Vagina (tissue), 2 donors: ENCODE measurements around the gene CLPTM1L. TPM values are rescaled to one million over a fixed set of nuclear protein-coding genes. Genes with fewer than 3 reads are reported as not detected.

Source experiments
- DNase-seq, 2 donors: peaks; one replicate each; pipeline ENCODE4 v3.0.0-alpha.2; 2017; ENCODE audit errors: extremely low spot score in 2 of 2
- H3K27ac ChIP-seq: fragments of 200-600 bp; sonication (generic); one replicate; pipeline ENCODE4 v1.5.1; 2019
- H3K27me3 ChIP-seq: fragments of 200-600 bp; sonication (generic); one replicate; pipeline ENCODE4 v1.5.1; 2019
- H3K36me3 ChIP-seq, 2 donors: fragments of 200-600 bp; sonication (generic); one replicate each; pipeline ENCODE4 v1.5.1; 2017 to 2019
- H3K4me1 ChIP-seq: fragments of 200-600 bp; sonication (generic); one replicate; pipeline ENCODE4 v1.5.1; 2019
- H3K4me3 ChIP-seq, 2 donors: fragments of 200-600 bp; sonication (generic); 1 replicate in 1 of 2; 2 replicates in 1 of 2; pipeline ENCODE4 v1.5.1; 2016 to 2019
- H3K9me3 ChIP-seq: fragments of 200-600 bp; sonication (generic); one replicate; pipeline ENCODE4 v1.5.1; 2019
- CTCF ChIP-seq, 3 experiments: fragments of 450-650 bp in 2 of 3; fragments of 200-600 bp in 1 of 3; sonication (generic) in 1 of 3; IDR thresholded peaks; one replicate each; pipeline ENCODE4 v1.5.1; 2017 to 2019; ENCODE audit warnings: antibody characterized with exemption in 3 of 3, mild to moderate bottlenecking in 2 of 3, moderate library complexity in 2 of 3
- POLR2A ChIP-seq, 2 donors: fragments of 450-650 bp; IDR thresholded peaks; one replicate each; pipeline ENCODE4 v1.6.1; 2017; ENCODE audit warnings: antibody characterized with exemption in 2 of 2, mild to moderate bottlenecking in 2 of 2, moderate library complexity in 2 of 2
- POLR2AphosphoS5 ChIP-seq, 2 donors: sonication (generic); formaldehyde crosslinking; IDR thresholded peaks; one replicate each; pipeline ENCODE4 v1.9.0; 2017; ENCODE audit warnings: antibody characterized with exemption in 2 of 2, mild to moderate bottlenecking in 2 of 2, low read depth in 1 of 2; ENCODE audit not compliant: insufficient read depth in 1 of 2
- intact Hi-C: fragments of 100-400 bp; cut with DNase I; formaldehyde crosslinking; loops from one replicate; pipeline ENCODE4 v1.15.1; 2023
- total RNA-seq: library from RNA; depleted of rRNA; stranded (reverse); fragments of >200 nt; gene quantifications from one replicate; pipeline ENCODE4 v1.2.3, GENCODE V29; 2016

Gene CLPTM1L
- total RNA-seq, 1 donor from 2014 or later: 40.0 TPM

- Histone ChIP-seq H3K27me3 (no peaks in the 10 kb centered on the region), H3K4me1 (peaks cover 9% of the 10 kb centered on the region), H3K27ac (no peak overlapping the region), H3K4me3 (no peak overlapping the region), H3K9me3 (no peaks in the 10 kb centered on the region), H3K36me3 (peaks cover 0 to 69% of the 10 kb centered on the region in 2 donors)
- no peak for DNase-seq
- intact Hi-C loops: no loop called here
- no peak for TF ChIP-seq POLR2AphosphoS5 (IDR thresholded peaks at IDR 0.05; ENCODE audit: insufficient read depth in 1 of 2, low read depth in 1 of 2)
Observed at GRCh38 chr5:1338506-1339070, 6.3 kb downstream of the CLPTM1L start.

GRCh38 chr5:1338196-1338490 is 6.8 kb downstream of the CLPTM1L start:
- no peak for DNase-seq

GRCh38 chr5:1337489-1338195 is 7.3 kb downstream of the CLPTM1L start:
- intact Hi-C loops: no loop called here
- peaks cover 0 to 73% of the 10 kb centered on the region in 2 donors for H3K36me3 ChIP-seq

More at GRCh38 chr5:1338196-1338490, 6.8 kb downstream of the CLPTM1L start:
- Histone ChIP-seq H3K27ac (no peak overlapping the region), H3K27me3 (no peaks in the 10 kb centered on the region), H3K36me3 (peaks cover 0 to 73% of the 10 kb centered on the region in 2 donors), H3K4me3 (no peak overlapping the region), H3K4me1 (peaks cover 5% of the 10 kb centered on the region), H3K9me3 (no peaks in the 10 kb centered on the region)
- intact Hi-C loops: no loop called here
- TF ChIP-seq POLR2AphosphoS5 (IDR thresholded peaks at IDR 0.05; ENCODE audit: insufficient read depth in 1 of 2, low read depth in 1 of 2) (no peak), POLR2A (IDR thresholded peaks at IDR 0.05) (no peak), CTCF (IDR thresholded peaks at IDR 0.05) (no peak)

GRCh38 chr5:1336749-1337488 is 8.0 kb downstream of the CLPTM1L start:
- TF ChIP-seq POLR2AphosphoS5 (IDR thresholded peaks at IDR 0.05; ENCODE audit: insufficient read depth in 1 of 2, low read depth in 1 of 2) (no peak), POLR2A (IDR thresholded peaks at IDR 0.05) (no peak)
- no peaks in the 10 kb centered on the region for H3K4me1 ChIP-seq
- peaks cover 0 to 73% of the 10 kb centered on the region in 2 donors for H3K36me3 ChIP-seq
- intact Hi-C loops: no loop called here
- no peak for DNase-seq
- no peaks in the 10 kb centered on the region for H3K27me3 ChIP-seq
- H3K4me3 ChIP-seq: no peak overlapping the region
- H3K27ac ChIP-seq: no peak overlapping the region
- H3K9me3 ChIP-seq: no peaks in the 10 kb centered on the region

More at GRCh38 chr5:1337489-1338195, 7.3 kb downstream of the CLPTM1L start:
- no peaks in the 10 kb centered on the region for H3K9me3 ChIP-seq
- H3K27me3 ChIP-seq: no peaks in the 10 kb centered on the region
- H3K4me1 ChIP-seq: no peaks in the 10 kb centered on the region
- no peak for DNase-seq
- no peak overlapping the region for H3K4me3 ChIP-seq
- TF ChIP-seq CTCF (IDR thresholded peaks at IDR 0.05) (no peak), POLR2A (IDR thresholded peaks at IDR 0.05) (no peak), POLR2AphosphoS5 (IDR thresholded peaks at IDR 0.05; ENCODE audit: insufficient read depth in 1 of 2, low read depth in 1 of 2) (no peak)
- no peak overlapping the region for H3K27ac ChIP-seq

- intact Hi-C loops: no loop called here
- peaks cover 0 to 74% of the 10 kb centered on the region in 2 donors for H3K36me3 ChIP-seq
Observed at GRCh38 chr5:1336106-1336561, 8.8 kb downstream of the CLPTM1L start.

More at GRCh38 chr5:1336106-1336561, 8.8 kb downstream of the CLPTM1L start:
- DNase-seq: no peak
- Histone ChIP-seq H3K27ac (no peak overlapping the region), H3K4me3 (no peak overlapping the region), H3K4me1 (no peaks in the 10 kb centered on the region), H3K9me3 (no peaks in the 10 kb centered on the region), H3K27me3 (no peaks in the 10 kb centered on the region)
- no peak for TF ChIP-seq POLR2AphosphoS5 (IDR thresholded peaks at IDR 0.05; ENCODE audit: insufficient read depth in 1 of 2, low read depth in 1 of 2)
- no peak for TF ChIP-seq POLR2A (IDR thresholded peaks at IDR 0.05)
- TF ChIP-seq CTCF (IDR thresholded peaks at IDR 0.05): no peak
